ENCODE results near the gene FGR.
"Not testable (repeated sequence)": the region's sequence is repeated elsewhere in the genome, so short reads cannot be mapped to it uniquely, and the experiment has no call there.

The FGR gene

DNA sequence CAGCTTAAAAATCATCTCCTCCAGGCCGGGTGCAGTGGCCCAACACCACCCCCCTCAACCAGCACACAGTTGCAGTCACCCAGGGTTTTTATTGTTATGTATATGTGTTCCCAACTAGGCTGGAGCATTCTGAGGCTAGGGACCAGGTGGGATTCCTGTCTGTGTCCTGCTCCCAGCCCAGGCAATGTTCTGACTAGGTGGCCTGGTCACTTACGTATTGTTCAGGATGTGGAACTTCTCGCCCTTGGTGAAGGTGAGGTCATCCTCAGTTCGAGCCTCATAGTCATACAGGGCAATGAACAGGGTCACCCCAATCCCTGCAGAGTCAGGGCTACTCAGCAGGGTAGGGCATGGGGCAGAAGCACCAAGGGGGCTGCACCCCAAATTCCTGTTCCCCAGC is 12.2 kb downstream of the FGR start:
- no peak overlapping the region for H3K4me3 ChIP-seq (ENCODE audit: low read length)
- no peaks in the 10 kb centered on the region for H3K27me3 ChIP-seq (ENCODE audit: control insufficient read depth, low read length)
- no peak overlapping the region for H3K27ac ChIP-seq (ENCODE audit: low read depth, low read length)
- no peaks in the 10 kb centered on the region for H4K20me1 ChIP-seq (ENCODE audit: control insufficient read depth, insufficient read depth, low read depth, low read length)
- no peaks in the 10 kb centered on the region for H3K9me3 ChIP-seq (ENCODE audit: control insufficient read depth, insufficient read depth, low read length)
- TF ChIP-seq, protein P1, sequence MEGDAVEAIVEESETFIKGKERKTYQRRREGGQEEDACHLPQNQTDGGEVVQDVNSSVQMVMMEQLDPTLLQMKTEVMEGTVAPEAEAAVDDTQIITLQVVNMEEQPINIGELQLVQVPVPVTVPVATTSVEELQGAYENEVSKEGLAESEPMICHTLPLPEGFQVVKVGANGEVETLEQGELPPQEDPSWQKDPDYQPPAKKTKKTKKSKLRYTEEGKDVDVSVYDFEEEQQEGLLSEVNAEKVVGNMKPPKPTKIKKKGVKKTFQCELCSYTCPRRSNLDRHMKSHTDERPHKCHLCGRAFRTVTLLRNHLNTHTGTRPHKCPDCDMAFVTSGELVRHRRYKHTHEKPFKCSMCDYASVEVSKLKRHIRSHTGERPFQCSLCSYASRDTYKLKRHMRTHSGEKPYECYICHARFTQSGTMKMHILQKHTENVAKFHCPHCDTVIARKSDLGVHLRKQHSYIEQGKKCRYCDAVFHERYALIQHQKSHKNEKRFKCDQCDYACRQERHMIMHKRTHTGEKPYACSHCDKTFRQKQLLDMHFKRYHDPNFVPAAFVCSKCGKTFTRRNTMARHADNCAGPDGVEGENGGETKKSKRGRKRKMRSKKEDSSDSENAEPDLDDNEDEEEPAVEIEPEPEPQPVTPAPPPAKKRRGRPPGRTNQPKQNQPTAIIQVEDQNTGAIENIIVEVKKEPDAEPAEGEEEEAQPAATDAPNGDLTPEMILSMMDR (IDR thresholded peaks at IDR 0.05; ENCODE audit: low read depth, low read length, poor library complexity, severe bottlenecking), result no peak
- no peak for TF ChIP-seq EZH2phosphoT487 (IDR thresholded peaks at IDR 0.05; ENCODE audit: borderline replicate concordance, low read length)
- peaks cover 76% of the 10 kb centered on the region for H3K4me1 ChIP-seq (ENCODE audit: control insufficient read depth, low read length)
- no peak overlapping the region; the same call in 1 of the 2 replicates for H3K4me2 ChIP-seq (ENCODE audit: low read length)
- H3K79me2 ChIP-seq (ENCODE audit: control insufficient read depth, low read length), result no peaks in the 10 kb centered on the region
- H3F3A ChIP-seq (ENCODE audit: control insufficient read depth, insufficient read depth), result no peaks in the 10 kb centered on the region
- 0 out of 2 replicates have a peak, but pooled peaks cover 3% of the 10 kb centered on the region for H3K36me3 ChIP-seq (ENCODE audit: control insufficient read depth, low read length)
- no peaks in the 10 kb centered on the region for H3K9me2 ChIP-seq (replicated peaks; ENCODE audit: control insufficient read depth, low read length)

DNA sequence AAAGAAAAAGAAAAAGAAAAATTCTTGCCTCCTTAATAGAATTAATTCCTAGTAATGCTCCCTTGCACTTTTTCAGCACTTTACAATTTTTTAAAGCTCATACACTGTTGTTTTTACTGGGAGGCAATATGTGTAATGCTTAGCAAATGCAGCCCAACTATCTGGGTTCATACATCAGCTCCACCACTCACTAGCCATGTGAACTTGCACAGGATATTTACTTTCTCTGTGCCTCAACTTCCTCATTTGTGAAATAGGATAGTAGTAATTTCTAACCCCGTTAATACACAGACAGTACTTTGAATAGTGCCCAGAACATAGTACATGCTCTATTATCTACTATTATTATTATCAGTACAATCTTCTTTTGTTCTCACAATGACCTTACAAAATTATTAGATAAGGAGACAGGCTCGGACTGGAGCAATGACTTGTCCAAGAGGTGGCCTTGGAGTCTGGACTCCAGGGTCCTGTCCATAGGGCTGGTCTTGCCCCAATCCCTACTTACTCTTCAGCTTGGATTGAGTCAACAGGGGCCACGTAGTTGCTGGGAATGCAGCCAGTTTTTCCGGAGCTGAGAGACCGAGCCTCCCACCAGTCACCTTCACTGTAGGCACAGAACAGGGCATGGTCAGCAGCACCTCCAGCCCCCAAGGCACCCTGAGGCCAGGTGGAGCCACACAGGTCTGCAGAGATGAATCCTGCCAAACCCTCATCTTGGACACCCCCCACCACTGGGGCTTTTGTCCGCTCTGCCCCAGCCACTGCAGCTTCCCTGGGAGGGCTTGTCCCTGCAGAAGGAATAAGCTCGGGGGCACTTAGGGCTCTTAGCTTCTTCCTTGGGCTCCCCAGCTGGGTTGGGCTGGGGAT is 13.7 kb downstream of the FGR start:
- H3K36me3 ChIP-seq (ENCODE audit: control insufficient read depth, low read length), result 0 out of 2 replicates have a peak, but pooled peaks cover 3% of the 10 kb centered on the region
- H3K4me1 ChIP-seq (ENCODE audit: control insufficient read depth, low read length), result peaks cover 65% of the 10 kb centered on the region
- H3K9me2 ChIP-seq (replicated peaks; ENCODE audit: control insufficient read depth, low read length), result no peaks in the 10 kb centered on the region
- H3K27me3 ChIP-seq (ENCODE audit: control insufficient read depth, low read length), result no peaks in the 10 kb centered on the region
- H3K27ac ChIP-seq (ENCODE audit: low read depth, low read length), result no peak overlapping the region
- peak overlapping the region; percentile 20 for H3K4me2 ChIP-seq (ENCODE audit: low read length)
- H3F3A ChIP-seq (ENCODE audit: control insufficient read depth, insufficient read depth), result no peaks in the 10 kb centered on the region
- no peak overlapping the region for H3K4me3 ChIP-seq (ENCODE audit: low read length)
- H3K79me2 ChIP-seq (ENCODE audit: control insufficient read depth, low read length), result no peaks in the 10 kb centered on the region
- H3K9me3 ChIP-seq (ENCODE audit: control insufficient read depth, insufficient read depth, low read length), result no peaks in the 10 kb centered on the region
- TF ChIP-seq, protein P1 (IDR thresholded peaks at IDR 0.05; ENCODE audit: low read depth, low read length, poor library complexity, severe bottlenecking), result no peak
- no peak for TF ChIP-seq EZH2phosphoT487 (IDR thresholded peaks at IDR 0.05; ENCODE audit: borderline replicate concordance, low read length)
- H4K20me1 ChIP-seq (ENCODE audit: control insufficient read depth, insufficient read depth, low read depth, low read length), result no peaks in the 10 kb centered on the region

GRCh38 chr1:27619782-27620438 is 15.1 kb downstream of the FGR start:
- H3K79me2 ChIP-seq (ENCODE audit: control insufficient read depth, low read length); H3K27ac ChIP-seq (ENCODE audit: low read depth, low read length); H3K4me3 ChIP-seq (ENCODE audit: low read length); H3K36me3 ChIP-seq (ENCODE audit: control insufficient read depth, low read length); H3K27me3 ChIP-seq (ENCODE audit: control insufficient read depth, low read length); H3K4me2 ChIP-seq (ENCODE audit: low read length); H3F3A ChIP-seq (ENCODE audit: control insufficient read depth, insufficient read depth); H3K9me3 ChIP-seq (ENCODE audit: control insufficient read depth, insufficient read depth, low read length); H3K9me2 ChIP-seq (replicated peaks; ENCODE audit: control insufficient read depth, low read length); H4K20me1 ChIP-seq (ENCODE audit: control insufficient read depth, insufficient read depth, low read depth, low read length): not testable (repeated sequence)
- H3K4me1 ChIP-seq (ENCODE audit: control insufficient read depth, low read length), result peaks cover 51% of the 10 kb centered on the region

Measured in DOHH2 (cell line).